H1 (cell line): ENCODE data around the gene SMAP2. TPM values are rescaled to one million over a fixed set of nuclear protein-coding genes. Genes with fewer than 3 reads are reported as not detected.

Experiments
- CHD7 ChIP-seq: fragments of 300-600 bp; sonication (generic); IDR thresholded peaks from 2 replicates; pipeline ENCODE4 v1.7.1; 2012; ENCODE audit warnings: low read length, moderate library complexity, mild to moderate bottlenecking, inconsistent platforms; ENCODE audit not compliant: insufficient replicate concordance
- PHF8 ChIP-seq: fragments of 200-600 bp; sonication (generic); conservative IDR thresholded peaks from 2 replicates; pipeline ENCODE4 v1.7.1; 2012; ENCODE audit warnings: low read depth, mild to moderate bottlenecking, inconsistent platforms, low read length, moderate library complexity
- POLR2AphosphoS5 ChIP-seq: IDR thresholded peaks from 2 replicates; pipeline ENCODE4 v1.6.1; 2011; ENCODE audit warnings: low read depth, low read length
- SIRT6 ChIP-seq: IDR thresholded peaks from one replicate; pipeline ENCODE4 v1.7.1; 2012; ENCODE audit warnings: low read length, inconsistent platforms
- ZNF274 ChIP-seq: IDR thresholded peaks from 2 replicates; pipeline ENCODE4 v1.7.0; 2012; ENCODE audit warnings: low read length, borderline replicate concordance; ENCODE audit errors: extremely low read depth
- polyA plus RNA-seq, 7 experiments: library from polyadenylated mRNA; depleted of rRNA in 3 of 7; stranded (reverse) in 5 of 7; unstranded in 2 of 7; fragments of >200 nt in 5 of 7; fragments of 200-250 nt in 2 of 7; gene quantifications; 1 replicate in 5 of 7; 2 replicates in 1 of 7; 4 replicates in 1 of 7; pipeline versions ENCODE4 v1.2.1 to v1.2.3, GENCODE V29; 2011 to 2013; ENCODE audit warnings: missing spikeins in 2 of 7, mixed read lengths in 2 of 7
- total RNA-seq: library from RNA; stranded (reverse); fragmentation: NEBNext Ultra II Directional; extraction: Animal tissue kit (Norgen Biotek cat#: 25700); gene quantifications from 2 replicates; pipeline ENCODE4 v1.2.1, GENCODE V29; 2021

SMAP2 gene
- total and polyA plus RNA-seq, 2 of the 8 experiments (the other 6 are each of a cell fraction or from before 2014, with no cell fraction given): 4.3 to 5.5 TPM

- no peak for TF ChIP-seq CHD7
- no peak for TF ChIP-seq SIRT6
- no peak for TF ChIP-seq PHF8
- no peak for TF ChIP-seq POLR2AphosphoS5
- TF ChIP-seq ZNF274: no peak
Measured at GRCh38 chr1:40389871-40390560, 16.5 kb downstream of the SMAP2 start (continued).
